C4-2B (cell line): ENCODE data around the gene TCL1B.

ENCODE experiments used
- ZFX ChIP-seq: fragments of 450-650 bp; IDR thresholded peaks from 2 replicates; pipeline ENCODE4 v1.6.1; 2017
- TF ChIP-seq, protein P1 (sequence below): fragments of 450-650 bp; conservative IDR thresholded peaks from 2 replicates; pipeline ENCODE4 v1.5.1; 2017; ENCODE audit warnings: mild to moderate bottlenecking

DNA sequence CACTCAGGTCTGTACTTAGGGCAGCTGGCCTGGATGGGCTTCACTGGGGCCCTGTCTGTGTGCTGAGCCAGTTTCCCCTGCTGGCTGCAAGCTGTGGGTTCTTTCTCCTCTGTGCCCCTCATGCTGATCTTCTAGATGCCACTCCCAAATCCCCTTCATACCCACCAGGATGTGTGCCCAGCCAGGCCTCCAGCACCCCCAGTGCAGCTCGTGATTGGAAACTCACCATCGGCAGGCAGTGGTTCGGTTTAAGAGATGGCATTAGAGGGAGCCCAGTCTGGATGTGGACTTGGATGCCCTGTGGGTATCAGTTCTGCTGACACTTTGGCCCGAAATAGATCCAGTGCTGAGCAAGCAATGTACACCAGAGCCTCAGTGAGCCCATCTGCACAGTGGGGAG is 5.9 kb downstream of the TCL1B start:
- TF ChIP-seq, protein P1, sequence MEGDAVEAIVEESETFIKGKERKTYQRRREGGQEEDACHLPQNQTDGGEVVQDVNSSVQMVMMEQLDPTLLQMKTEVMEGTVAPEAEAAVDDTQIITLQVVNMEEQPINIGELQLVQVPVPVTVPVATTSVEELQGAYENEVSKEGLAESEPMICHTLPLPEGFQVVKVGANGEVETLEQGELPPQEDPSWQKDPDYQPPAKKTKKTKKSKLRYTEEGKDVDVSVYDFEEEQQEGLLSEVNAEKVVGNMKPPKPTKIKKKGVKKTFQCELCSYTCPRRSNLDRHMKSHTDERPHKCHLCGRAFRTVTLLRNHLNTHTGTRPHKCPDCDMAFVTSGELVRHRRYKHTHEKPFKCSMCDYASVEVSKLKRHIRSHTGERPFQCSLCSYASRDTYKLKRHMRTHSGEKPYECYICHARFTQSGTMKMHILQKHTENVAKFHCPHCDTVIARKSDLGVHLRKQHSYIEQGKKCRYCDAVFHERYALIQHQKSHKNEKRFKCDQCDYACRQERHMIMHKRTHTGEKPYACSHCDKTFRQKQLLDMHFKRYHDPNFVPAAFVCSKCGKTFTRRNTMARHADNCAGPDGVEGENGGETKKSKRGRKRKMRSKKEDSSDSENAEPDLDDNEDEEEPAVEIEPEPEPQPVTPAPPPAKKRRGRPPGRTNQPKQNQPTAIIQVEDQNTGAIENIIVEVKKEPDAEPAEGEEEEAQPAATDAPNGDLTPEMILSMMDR = no peak
- TF ChIP-seq ZFX = no peak
